Cerebellar nuclear complex (tissue), 1 donor: ENCODE results near the gene SSH2.
"Not testable (repeated sequence)": the region's sequence is repeated elsewhere in the genome, so short reads cannot be mapped to it uniquely, and the experiment has no call there.

ENCODE experiments used
- DNase-seq, 2 experiments: peaks; one replicate each; lab custom pipeline; 2025; lab: John Stamatoyannopoulos, UW

The SSH2 gene

GRCh38 chr17:29661213-29661612 is 268.8 kb downstream of the SSH2 start:
- no peak for DNase-seq

GRCh38 chr17:29659155-29659554 is 270.9 kb downstream of the SSH2 start:
- no peak for DNase-seq

- no peak for DNase-seq
These were observed 274.7 kb downstream of the SSH2 start for GRCh38 chr17:29655323-29655722.

GRCh38 chr17:29653995-29654714 is 275.9 kb downstream of the SSH2 start:
- DNase-seq, result no peak

- no peak for DNase-seq
These were observed 277.1 kb downstream of the SSH2 start for GRCh38 chr17:29652976-29653375.

GRCh38 chr17:29651913-29652312 is 278.1 kb downstream of the SSH2 start:
- DNase-seq, result not testable (repeated sequence)

- DNase-seq, result no peak
These were observed 279.6 kb downstream of the SSH2 start for GRCh38 chr17:29650396-29650795.

- DNase-seq, result no peak
These were observed 280.7 kb downstream of the SSH2 start for GRCh38 chr17:29649359-29649758.

- DNase-seq, result no peak
These were observed 282.0 kb downstream of the SSH2 start for GRCh38 chr17:29648005-29648404.

GRCh38 chr17:29645515-29646051 is 284.4 kb downstream of the SSH2 start:
- DNase-seq, result no peak

GRCh38 chr17:29643817-29644160 is 286.2 kb downstream of the SSH2 start:
- DNase-seq, result no peak

- DNase-seq, result no peak
These were observed 287.8 kb downstream of the SSH2 start for GRCh38 chr17:29642171-29642611.

- no peak for DNase-seq
These were observed 288.9 kb downstream of the SSH2 start for GRCh38 chr17:29640981-29641642.

- no peak for DNase-seq
These were observed 289.6 kb downstream of the SSH2 start for GRCh38 chr17:29640413-29640812.

- no peak for DNase-seq
These were observed 296.1 kb downstream of the SSH2 start for GRCh38 chr17:29633886-29634285.

GRCh38 chr17:29630630-29631193 is 299.3 kb downstream of the SSH2 start:
- no peak for DNase-seq

- no peak for DNase-seq
These were observed 300.2 kb downstream of the SSH2 start for GRCh38 chr17:29629839-29630238.

- DNase-seq, result no peak
These were observed 301.4 kb downstream of the SSH2 start for GRCh38 chr17:29628644-29629043.

- DNase-seq, result no peak
These were observed 302.1 kb downstream of the SSH2 start for GRCh38 chr17:29627951-29628350.

- DNase-seq, result no peak
These were observed 304.8 kb downstream of the SSH2 start for GRCh38 chr17:29625037-29625750.

GRCh38 chr17:29624586-29624985 is 305.4 kb downstream of the SSH2 start:
- DNase-seq, result no peak

- no peak for DNase-seq
These were observed 306.8 kb downstream of the SSH2 start for GRCh38 chr17:29623283-29623647.
